T-helper 22 cell (primary cell): Measurements from ENCODE around the gene EMSY.

Experiments used
- DNase-seq: peaks from one replicate; pipeline ENCODE4 v3.0.0-alpha.2; 2020; ENCODE audit warnings: low read depth

EMSY gene

DNA sequence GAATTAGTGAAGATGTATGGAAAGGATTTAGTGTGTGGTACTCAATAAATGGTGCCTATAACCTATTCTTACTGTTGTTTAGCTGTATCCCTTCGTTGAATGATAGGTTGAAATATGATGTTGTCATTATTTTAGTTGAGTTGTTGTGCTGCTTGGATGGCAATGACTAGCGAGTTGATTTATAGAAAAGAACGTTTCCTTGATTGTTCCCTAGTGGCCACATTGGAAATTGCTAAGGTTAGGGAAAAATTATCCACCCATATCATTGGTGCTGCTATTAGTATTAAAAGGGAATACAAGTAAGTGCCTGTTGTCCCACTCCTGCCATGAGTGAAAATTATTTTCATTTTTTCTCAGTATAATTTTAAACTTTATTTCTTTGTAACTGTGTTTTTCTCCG, 14.5 kb downstream of the EMSY start:
- DNase-seq, result no peak

DNA sequence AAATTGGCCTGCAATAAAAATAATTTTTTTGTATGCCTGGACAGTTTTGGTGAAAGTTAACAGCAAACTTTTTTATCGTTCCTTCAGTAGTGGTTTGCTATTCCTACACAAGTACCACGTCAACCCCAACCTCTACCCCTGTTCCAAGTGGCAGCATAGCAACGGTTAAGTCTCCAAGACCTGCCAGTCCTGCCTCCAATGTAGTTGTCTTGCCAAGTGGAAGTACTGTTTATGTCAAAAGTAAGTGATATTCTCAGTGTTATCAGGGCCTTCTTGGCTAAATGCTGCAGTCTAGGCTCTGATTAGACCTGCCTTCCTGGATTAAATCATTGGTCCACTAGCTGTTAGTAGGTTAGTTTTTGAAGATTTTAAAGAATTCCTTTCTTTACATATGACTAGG, 15.0 kb downstream of the EMSY start:
- DNase-seq, result no peak

DNA sequence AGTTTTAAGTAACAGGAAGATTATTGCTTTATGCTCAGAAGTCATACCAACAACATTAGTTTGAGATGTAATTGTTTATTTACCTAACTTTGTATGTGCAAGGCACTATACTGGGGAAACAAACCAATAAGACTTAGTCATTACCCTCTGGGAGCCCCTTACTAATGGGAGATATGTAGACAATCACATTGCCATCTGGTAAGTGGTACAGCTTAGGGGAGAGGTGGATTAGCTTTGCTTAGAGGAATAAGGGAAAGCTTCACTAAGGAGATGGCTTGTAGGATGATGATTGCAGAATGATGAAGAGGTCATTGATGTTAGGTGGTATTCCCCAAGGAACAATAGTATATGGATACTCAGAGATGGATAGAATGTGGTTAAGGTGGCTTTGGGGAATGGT, 17.5 kb downstream of the EMSY start:
- DNase-seq, result no peak

DNA sequence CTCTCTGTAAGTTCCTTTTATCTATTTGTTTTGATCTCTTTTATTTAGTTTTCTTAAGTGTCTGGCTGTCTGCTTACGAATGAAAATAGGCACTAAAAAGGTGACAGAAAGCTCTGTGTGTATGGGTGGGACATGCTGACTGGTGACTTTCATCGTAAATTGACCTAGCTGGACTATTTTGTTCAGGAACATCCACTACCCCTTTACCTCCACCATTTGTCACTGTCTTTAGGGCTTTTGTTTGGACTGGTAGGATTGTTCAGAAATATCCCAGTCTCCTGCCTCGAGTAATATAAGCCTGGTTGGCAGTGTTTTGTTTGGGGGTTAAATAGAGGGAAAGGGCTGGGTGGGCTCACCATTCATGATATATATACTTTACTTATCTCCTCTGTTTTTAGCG, 20.9 kb downstream of the EMSY start:
- DNase-seq, result no peak

DNA sequence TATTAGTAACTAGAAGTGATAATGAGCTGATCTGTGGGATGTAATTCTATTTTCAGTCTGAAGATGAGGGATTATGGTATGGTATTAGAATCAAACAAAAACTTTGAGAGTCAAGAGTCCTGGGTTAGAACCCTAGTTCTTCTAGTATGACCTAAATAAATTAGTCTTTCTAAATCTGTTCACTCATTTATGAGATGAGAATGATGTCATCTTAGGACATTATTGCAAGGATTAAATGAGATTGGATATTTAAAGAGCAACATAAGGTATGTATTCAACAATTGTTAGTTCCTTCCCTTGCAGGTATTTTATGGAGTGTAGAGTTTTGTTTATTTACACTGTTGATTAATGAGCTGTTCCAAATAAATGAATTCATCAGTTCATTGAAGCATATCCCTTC, 21.8 kb downstream of the EMSY start:
- DNase-seq, result no peak

DNA sequence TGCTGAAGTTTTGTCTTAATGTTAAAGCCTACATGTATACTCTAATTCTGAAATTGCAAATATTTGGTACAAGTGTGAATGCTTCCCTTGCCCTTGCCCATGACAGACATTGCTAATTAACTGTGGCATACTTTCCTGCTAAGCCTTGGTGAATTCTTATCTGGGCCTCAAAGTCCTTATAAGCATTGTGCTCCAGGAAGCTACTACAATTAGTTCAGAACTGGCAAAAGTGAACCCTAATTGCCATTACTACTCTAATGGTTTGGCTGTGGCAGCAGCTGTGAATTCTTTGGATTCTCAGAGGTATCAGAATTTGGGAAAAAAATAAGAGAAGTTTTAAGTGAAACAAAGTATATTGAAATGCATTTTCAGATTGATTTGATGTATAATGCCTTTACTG, 24.3 kb downstream of the EMSY start:
- DNase-seq, result no peak

DNA sequence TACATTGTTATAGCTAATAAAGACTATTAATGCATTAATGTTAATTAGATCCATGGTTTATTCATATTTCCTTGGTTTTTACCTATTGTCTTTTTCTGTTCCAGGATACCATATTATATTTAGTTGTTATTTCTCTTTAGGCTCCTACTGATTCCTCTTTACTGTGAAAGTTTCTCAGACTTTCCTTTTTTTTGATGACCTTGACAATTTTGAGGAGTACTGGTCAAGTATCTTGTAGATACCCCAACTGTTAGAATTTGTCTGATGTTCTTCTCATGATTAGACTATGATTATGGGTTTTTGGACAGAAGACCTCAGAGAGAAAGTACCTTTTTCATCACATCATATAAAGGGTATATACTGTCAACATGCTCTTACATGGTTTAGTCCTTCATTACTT, 26.6 kb downstream of the EMSY start:
- no peak for DNase-seq

DNA sequence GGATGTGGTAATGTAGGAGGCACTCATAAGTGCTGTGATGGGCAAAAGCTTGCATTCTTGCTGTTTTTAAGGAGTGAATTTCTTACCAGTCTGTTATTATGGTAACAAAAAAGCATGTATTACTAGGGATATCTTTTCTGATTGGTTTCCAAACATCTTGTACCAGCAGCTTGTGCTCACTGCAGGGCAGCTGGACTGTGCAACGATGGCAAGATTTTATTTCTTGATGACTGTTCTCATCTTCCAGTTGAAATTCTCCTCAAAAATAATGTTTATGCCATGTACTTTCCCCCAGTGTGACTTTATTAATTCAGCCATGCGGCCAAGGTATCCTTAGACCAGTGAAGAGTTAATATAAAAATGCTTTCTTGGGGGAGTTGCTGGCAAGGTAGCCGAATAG, 35.4 kb downstream of the EMSY start:
- DNase-seq, result no peak

DNA sequence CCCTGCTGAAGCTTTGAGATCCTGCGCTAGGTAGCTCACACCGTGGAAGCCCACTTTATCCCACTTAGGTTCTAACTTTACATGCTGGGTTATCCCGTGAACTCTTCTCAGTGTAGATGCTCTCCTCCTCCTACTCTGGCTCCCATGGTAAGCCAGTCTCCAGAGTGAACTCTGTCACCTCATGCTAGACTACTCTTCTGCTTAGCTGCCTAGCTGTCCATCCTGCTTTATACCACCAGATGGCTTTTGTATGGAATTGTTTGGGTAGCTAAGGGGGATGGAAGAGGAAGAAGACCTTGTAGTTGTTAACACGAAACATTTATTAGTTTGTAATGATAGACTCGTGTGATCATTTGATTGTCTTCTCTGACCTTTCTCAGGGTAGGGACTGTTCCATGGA, 46.8 kb downstream of the EMSY start:
- no peak for DNase-seq

DNA sequence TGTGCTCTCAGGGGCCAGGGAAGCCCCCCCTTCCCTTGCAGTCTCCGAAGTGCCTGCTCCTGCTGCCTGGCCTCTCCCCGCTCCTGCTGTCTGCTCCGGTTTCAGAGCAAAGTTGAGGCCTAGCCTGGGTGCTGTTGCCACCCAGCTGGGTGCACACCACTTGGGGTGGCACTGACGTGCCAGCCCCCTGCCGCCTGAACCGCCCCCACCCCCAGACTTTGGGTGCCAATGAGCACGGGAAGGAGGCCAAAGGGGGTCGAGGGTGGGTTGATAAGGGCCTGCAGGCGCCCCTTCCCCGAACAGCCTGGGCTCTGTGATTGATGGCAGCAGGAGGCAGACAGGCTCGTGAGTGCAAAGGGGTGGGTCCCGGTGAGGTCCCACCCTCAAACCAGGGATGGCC, 48.2 kb downstream of the EMSY start:
- no peak for DNase-seq

DNA sequence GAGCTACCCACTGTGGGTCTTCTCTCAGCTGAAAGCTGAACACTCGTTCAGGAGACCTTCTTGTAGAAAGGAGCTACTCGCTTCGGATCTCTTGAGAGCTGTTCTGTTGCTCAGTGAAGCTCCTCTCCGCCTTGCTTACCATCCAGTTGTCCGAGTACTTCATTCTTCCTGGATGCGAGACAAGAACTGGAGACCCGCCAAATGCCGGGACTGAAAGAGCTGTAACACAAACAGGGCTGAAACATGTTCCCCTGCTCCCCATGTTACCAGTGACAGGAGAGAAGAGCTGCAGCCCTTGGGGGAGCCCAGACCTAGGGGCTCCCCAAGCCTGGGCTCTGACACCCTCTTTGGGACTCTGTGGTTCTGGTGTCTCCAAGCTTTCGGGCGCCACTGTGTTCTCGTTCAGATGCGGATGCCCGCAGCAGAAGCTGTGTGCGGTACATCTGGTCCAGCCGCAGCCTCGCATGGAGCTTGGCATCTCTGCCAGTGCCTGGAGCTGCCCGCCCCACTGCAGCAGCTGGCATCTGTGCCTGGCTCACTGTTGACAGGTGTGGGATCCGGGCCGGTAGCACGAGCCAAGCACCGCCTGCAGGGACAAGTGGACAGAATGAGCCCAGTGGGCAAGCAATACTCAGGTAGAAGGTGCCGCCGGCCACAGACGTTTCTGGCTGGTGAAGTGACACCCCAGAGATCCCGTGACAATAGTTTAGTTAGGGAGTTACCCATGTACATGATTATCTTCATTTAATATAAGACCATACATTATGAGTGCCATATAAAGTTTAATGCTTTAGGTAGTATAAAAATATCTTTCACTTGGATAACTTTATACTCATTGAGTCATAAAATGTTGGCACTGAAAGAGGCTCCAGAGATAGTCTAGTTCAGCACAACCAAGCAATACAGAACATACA, 49.1 kb downstream of the EMSY start:
- DNase-seq, result no peak

DNA sequence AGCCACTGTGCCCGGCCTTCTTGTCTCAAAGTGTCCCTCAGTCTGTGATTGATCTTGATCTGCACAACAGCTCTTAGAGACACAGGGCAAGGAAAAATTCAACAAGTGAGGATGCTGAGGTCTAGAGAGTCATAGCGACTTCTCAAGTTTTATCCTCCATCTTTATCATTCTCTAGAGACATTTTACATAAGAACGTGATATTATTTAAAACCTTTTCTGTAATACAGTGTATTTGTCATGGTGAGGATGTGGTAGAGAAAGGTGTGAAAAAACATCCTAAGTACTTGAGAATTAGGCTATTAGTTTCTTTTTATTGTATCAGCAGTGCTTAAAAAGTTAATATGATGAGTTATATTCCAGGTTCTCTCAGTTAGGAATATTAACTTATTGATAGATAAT, 50.2 kb downstream of the EMSY start:
- DNase-seq, result no peak

DNA sequence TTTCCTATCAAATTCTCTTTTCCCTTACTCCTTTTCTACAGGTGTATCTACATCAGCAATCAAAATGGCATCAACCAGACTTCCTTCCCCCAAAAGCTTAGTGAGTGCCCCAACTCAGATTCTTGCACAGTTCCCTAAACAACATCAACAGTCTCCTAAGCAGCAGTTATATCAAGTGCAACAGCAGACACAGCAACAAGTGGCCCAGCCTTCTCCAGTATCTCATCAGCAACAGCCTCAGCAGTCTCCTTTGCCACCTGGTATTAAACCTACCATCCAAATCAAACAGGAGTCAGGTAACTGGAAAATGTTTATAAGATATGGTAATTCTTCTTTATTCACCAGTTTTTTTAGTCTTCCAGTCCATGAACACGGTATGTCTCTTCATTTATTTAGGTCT, 51.4 kb downstream of the EMSY start:
- DNase-seq, result no peak

DNA sequence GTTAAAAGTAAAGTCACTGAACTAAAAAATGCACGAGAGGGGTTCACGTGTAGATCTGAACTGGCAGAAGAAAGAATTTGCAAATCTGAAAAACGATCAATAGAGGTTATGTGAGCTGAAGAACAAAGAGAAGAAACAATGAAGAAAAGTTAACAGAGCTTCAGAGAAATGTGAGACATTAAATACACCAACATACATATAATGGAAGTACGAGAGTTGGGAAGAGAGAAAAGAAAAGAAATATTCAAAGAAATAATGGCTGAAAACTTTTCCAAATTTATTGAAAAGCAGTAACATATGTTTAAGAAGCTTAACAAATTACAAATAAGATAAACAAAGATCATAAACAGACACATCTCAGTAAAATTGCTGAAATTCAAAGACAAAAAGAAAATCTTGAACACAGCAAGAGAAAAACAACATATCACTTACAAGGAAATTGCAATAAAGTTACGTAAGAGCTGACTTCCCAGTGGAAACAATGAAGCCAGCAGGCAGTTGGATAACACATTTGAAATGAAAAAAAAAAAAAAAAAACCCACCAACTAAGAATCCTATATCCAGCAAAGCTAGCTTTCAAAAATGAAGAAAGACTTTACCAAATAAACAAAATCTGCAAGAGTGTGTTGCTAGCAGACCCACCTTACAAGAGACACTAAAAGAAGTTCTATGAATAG, 56.8 kb downstream of the EMSY start:
- no peak for DNase-seq

DNA sequence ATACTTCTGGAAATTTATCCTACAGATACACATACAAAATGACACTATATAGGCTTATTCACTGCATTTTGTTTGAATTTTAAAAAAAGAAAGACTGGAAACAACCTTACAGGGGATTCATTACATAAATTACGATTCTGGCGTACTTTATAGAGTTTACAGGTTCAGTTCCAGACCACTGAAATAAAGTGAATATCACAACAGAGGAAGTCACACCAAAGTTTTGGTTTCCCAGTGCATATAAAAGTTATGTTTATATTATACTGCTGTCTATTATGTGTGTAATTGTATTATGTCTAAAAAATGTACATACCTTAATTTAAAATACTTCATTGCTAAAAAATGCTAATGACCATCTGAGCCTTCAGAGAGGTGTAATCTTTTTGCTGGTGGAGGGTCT, 62.0 kb downstream of the EMSY start:
- no peak for DNase-seq

DNA sequence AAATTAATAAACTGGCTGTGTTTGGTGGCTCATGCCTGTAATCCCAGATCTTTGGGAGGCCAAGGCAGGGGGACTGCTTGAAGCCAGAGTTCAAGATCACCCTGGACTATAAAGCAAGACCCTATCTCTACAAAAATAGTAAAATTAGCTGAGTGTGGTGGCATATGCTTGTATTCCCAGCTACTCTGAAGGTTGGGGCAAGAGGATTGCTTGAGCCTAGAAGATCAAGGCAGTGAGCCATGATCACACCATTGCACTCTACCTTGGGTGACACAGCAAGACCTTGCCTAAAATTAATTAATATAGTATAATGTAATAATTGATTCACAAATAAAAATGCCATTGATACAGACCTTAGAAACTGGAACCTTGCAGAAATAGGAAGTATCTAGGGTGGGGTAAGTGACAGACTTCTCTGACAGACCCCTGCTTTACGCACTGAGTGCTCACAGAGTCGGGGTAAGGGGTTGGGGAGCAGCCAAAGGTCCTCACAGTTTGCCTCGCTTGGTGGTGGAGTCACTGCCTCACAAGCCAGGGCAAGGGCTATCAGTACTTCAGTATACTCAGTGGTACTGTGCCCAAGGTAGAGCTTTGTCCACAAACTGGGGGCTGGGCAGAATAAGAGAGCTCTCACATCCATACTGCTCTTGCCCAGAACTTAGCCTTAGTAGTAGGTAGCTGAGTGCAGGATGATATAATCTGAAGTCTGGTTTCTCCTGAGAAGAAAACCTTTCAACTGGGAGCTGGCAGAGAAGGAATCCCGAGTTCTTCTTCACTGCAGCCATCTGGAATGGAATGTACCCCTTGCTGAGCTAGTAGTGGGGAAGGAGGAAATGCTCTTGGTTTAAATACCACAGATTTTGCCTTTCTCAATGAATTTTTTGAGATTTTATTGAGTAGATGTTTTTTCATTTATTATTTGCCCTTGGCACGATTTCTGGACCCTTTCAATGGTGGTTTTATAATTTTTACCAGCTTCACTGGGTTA, 65.5 kb downstream of the EMSY start:
- no peak for DNase-seq

DNA sequence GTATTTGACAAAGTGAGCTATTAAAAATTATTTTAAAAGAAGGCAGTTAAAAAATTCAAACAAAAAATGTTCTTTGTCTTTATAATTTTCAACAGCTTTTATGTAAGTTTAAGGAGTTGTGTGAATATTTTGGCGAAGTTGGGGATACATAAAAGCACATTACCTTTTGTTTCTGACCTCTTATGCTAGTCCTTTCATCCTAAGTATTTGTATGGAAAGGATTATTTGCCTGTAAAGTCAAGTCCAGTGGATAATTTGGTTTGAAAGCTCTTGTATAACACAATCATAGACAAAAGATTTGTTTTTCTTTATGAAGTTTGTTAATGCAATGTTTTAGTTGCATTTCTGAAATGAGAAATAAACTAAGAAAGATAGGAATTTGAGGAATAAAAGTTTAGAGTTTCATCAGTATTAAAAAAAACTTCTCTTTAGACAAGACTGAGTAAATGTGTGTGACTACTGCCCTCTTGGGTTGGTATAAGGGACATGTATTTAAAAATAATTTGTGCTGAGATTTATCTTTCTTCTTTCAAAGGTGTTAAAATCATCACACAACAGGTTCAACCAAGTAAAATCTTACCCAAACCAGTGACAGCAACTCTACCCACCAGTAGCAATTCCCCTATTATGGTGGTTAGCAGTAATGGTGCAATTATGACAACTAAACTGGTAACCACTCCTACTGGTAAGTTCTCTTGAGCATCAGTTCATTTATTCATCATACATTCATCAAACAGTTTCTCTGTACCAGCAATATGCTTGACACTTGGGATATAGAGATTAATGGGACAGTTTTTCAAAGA, 68.2 kb downstream of the EMSY start:
- no peak for DNase-seq

DNA sequence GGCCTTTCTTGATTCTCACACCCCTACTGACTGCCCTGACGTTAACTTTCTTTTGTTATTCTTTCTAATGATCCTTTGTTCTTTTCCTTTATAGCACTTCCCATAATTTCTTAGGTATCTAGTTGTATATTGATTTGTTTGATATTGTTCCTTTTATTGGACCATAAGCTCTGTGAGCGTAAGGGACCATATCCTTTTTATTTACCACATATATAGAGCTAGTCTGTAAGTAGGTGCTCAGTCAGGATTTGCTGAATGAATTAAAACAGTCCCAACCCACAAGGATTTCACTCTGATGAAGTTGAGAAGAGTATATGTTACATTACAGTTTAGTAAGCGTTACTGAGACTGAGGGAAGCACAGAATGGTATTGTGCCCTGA, 68.8 kb downstream of the EMSY start:
- DNase-seq, result no peak

DNA sequence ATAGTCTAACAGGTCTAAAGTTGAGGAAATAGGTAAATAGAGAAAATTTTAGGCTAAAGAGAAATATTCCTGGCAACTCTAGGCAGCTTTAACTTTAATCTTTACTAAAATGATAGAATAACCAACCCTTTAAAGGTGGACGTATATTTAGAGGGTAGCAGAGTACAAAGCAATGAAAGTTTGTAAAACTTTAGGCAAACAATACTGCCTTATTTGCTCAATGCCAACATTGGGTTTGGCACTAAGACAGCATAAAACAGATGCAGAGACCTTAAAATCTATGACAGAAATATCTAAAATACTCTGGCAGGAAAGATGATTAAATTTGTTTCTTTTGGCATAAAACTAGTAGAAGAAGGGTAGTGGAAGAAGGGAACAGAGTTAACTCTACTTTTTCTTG, 70.7 kb downstream of the EMSY start:
- DNase-seq, result no peak

DNA sequence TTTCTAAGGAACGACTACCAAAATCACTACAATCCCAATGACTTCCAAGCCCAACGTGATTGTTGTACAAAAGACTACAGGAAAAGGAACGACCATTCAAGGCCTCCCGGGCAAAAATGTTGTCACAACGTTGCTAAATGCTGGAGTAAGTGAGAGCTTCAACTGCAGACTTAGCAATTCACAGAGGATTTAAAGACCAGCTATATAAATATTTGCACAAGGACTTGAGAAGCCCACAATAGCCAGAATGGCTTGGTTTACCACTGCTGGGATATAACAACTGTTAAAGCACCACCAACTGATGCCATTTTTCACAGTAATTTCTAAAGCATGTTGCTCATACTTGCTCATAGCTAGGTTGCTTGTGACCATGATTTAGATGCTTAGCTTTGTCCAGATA, 78.3 kb downstream of the EMSY start:
- no peak for DNase-seq

DNA sequence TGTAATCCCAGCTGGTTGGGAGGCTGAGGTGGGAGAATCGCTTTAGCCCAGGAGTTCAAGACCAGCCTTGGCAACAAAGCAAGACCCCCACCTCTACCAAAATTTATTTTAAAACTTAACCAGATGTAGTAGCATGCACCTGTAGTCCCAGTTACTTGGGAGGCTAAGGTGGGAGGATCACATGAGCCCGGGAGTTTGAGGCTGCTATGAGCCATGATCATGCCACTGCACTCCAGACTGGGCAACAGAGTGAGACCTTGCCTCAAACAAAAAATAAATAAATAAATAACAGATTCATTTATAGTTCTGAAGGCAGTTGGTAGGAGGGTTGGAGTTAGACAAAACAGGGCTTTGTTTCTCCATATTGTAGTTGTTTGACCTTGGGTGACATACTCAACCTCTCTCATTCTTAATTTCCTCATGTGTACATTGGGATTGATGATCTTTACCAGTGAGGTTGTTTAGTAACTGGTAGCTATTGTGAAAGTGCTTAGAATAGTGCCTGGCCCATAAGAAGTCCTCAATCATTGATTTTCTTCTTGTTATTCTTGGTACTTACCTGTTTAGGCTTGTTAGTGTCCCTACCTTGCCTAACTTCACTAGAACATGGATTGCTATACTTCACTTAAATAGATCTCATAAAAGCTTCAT, 79.1 kb downstream of the EMSY start:
- DNase-seq, result no peak
